HuH-7 (cell line): ENCODE data around the gene SDHB.

Source experiments
- DNase-seq: peaks from one replicate; pipeline ENCODE4 v3.0.0; 2011; ENCODE audit warnings: low spot score

The SDHB gene

GRCh38 chr1:17053685-17054410, at the start of gene SDHB:
Gene SDHB (minus strand): TSS chr1:17054032. CDS start chr1:17054019, 13 bp downstream.
- DNase-seq: peak; percentile 92

GRCh38 chr1:17102232-17102631, 48.4 kb upstream of the SDHB start:
- DNase-seq: no peak

GRCh38 chr1:17101261-17101660, 47.4 kb upstream of the SDHB start:
- DNase-seq: no peak

- no peak for DNase-seq
Observed at GRCh38 chr1:17099616-17100340, 45.9 kb upstream of the SDHB start.

- peak; percentile 52 for DNase-seq
Observed at GRCh38 chr1:17098446-17099317, 44.9 kb upstream of the SDHB start.

- no peak for DNase-seq
Observed at GRCh38 chr1:17097787-17098186, 44.0 kb upstream of the SDHB start.

GRCh38 chr1:17097147-17097546, 43.3 kb upstream of the SDHB start:
- no peak for DNase-seq

GRCh38 chr1:17096584-17096983, 42.8 kb upstream of the SDHB start:
- DNase-seq: no peak

- no peak for DNase-seq
Observed at GRCh38 chr1:17095141-17095540, 41.3 kb upstream of the SDHB start.

- no peak for DNase-seq
Observed at GRCh38 chr1:17094664-17095063, 40.8 kb upstream of the SDHB start.

GRCh38 chr1:17093822-17094393, 40.1 kb upstream of the SDHB start:
- DNase-seq: no peak

GRCh38 chr1:17091252-17091651, 37.4 kb upstream of the SDHB start:
- DNase-seq: no peak

- no peak for DNase-seq
Observed at GRCh38 chr1:17089506-17089905, 35.7 kb upstream of the SDHB start.

- DNase-seq: no peak
Observed at GRCh38 chr1:17086751-17087150, 32.9 kb upstream of the SDHB start.

GRCh38 chr1:17084787-17085186, 31.0 kb upstream of the SDHB start:
- DNase-seq: no peak

- no peak for DNase-seq
Observed at GRCh38 chr1:17082761-17083160, 28.9 kb upstream of the SDHB start.

- DNase-seq: no peak
Observed at GRCh38 chr1:17081439-17081838, 27.6 kb upstream of the SDHB start.

GRCh38 chr1:17080880-17081279, 27.0 kb upstream of the SDHB start:
- DNase-seq: no peak

GRCh38 chr1:17080085-17080759, 26.4 kb upstream of the SDHB start:
- no peak for DNase-seq

- no peak for DNase-seq
Observed at GRCh38 chr1:17078991-17079868, 25.4 kb upstream of the SDHB start.
